Ovary (tissue), 3 donors: ENCODE results near the gene ATP1A2.

Experiments used
- POLR2A ChIP-seq: fragments of 450-650 bp; IDR thresholded peaks from one replicate; pipeline ENCODE4 v1.6.1; 2017; ENCODE audit warnings: antibody characterized with exemption, mild to moderate bottlenecking, moderate library complexity
- TF ChIP-seq, protein P1 (sequence below), 3 donors: fragments of 450-650 bp in 2 of 3; fragments of 200-600 bp in 1 of 3; IDR thresholded peaks; one replicate each; pipeline versions ENCODE4 v1.5.1 to v1.8.0; 2016 to 2022; ENCODE audit warnings: antibody characterized with exemption in 3 of 3, mild to moderate bottlenecking in 1 of 3
- donor health status: DM: no; HTN: no; CAD: no.

DNA sequence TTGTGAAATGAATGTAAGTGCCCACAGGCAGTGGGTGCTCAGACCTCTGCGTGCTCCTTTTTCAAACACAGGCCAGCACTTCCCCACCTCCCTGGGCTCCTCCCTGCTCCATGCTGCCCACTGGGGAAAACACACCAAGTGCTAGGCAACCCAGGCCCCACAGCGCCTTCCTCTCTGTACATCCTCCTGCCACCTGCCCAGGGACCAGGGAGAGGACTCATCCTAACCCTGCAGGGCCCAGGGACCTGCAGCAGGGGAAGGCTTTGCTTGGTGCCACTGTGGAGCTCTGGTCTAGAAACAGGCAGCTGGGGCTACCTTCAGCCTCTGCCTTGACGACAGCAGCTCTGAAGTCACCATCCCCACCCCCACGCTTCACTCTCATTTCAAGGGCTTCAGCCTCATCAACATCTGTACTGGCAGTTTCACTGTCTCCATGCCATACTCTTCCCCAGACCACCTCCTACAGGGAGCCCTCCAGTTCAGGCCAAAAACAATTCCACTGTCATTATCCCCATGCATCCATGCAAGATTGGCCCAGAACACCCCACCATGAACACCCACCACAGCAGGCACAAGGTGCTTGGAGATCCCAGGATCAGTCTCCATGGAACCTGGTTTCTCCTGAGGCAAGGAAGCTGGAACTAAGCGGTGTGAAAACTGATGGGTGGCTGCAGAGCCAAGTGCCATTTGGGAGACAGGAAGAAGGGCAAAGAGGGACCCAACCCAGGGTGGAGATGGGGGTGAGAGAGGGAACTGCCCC is 18.2 kb upstream of the ATP1A2 start:
- TF ChIP-seq, protein P1, sequence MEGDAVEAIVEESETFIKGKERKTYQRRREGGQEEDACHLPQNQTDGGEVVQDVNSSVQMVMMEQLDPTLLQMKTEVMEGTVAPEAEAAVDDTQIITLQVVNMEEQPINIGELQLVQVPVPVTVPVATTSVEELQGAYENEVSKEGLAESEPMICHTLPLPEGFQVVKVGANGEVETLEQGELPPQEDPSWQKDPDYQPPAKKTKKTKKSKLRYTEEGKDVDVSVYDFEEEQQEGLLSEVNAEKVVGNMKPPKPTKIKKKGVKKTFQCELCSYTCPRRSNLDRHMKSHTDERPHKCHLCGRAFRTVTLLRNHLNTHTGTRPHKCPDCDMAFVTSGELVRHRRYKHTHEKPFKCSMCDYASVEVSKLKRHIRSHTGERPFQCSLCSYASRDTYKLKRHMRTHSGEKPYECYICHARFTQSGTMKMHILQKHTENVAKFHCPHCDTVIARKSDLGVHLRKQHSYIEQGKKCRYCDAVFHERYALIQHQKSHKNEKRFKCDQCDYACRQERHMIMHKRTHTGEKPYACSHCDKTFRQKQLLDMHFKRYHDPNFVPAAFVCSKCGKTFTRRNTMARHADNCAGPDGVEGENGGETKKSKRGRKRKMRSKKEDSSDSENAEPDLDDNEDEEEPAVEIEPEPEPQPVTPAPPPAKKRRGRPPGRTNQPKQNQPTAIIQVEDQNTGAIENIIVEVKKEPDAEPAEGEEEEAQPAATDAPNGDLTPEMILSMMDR (IDR thresholded peaks at IDR 0.05) = no peak
- no peak for TF ChIP-seq POLR2A
